Heart left ventricle (tissue), 16 donors: ENCODE results near the gene SPACDR. TPM values are rescaled to one million over a fixed set of nuclear protein-coding genes. Genes with fewer than 3 reads are reported as not detected.

Experiments
- ATAC-seq, 4 donors: fragments of 200-7000 bp; cut with Tn5 transposase; one replicate each; pipeline ENCODE4 v1.9.1; 2020 to 2022; ENCODE audit warnings: moderate library complexity in 4 of 4, mild to moderate bottlenecking in 3 of 4, moderate number of reproducible peaks in 1 of 4
- DNase-seq, 5 donors: peaks; one replicate each; pipeline ENCODE4 v3.0.0-alpha.2; 2020
- H3K27ac ChIP-seq, 12 donors: fragments of 200-600 bp; sonication (generic) in 4 of 12; one replicate each; pipeline versions ENCODE4 v1.5.0 to v1.8.0; 2016 to 2022; ENCODE audit warnings: mild to moderate bottlenecking in 2 of 12
- H3K27me3 ChIP-seq, 9 donors: fragments of 200-600 bp; sonication (generic) in 2 of 9; one replicate each; pipeline versions ENCODE4 v1.5.1 to v1.8.0; 2016 to 2022; ENCODE audit warnings: mild to moderate bottlenecking in 3 of 9
- H3K36me3 ChIP-seq, 9 donors: fragments of 200-600 bp; sonication (generic) in 2 of 9; one replicate each; pipeline versions ENCODE4 v1.5.0 to v1.8.0; 2018 to 2022; ENCODE audit warnings: mild to moderate bottlenecking in 2 of 9
- H3K4me1 ChIP-seq, 12 donors: fragments of 200-600 bp; sonication (generic) in 4 of 12; one replicate each; pipeline versions ENCODE4 v1.5.0 to v1.8.0; 2016 to 2022; ENCODE audit warnings: mild to moderate bottlenecking in 3 of 12
- H3K4me3 ChIP-seq, 12 donors: fragments of 200-600 bp; sonication (generic) in 4 of 12; one replicate each; pipeline versions ENCODE4 v1.5.0 to v1.8.0; 2017 to 2022; ENCODE audit warnings: mild to moderate bottlenecking in 9 of 12, moderate library complexity in 4 of 12
- H3K9me3 ChIP-seq, 12 donors: fragments of 200-600 bp; sonication (generic) in 4 of 12; one replicate each; pipeline versions ENCODE4 v1.5.0 to v1.8.0; 2016 to 2022; ENCODE audit warnings: mild to moderate bottlenecking in 1 of 12
- POLR2A ChIP-seq, 2 donors: fragments of 450-650 bp; IDR thresholded peaks; one replicate each; pipeline ENCODE4 v1.6.1; 2017; ENCODE audit warnings: antibody characterized with exemption in 2 of 2, mild to moderate bottlenecking in 2 of 2, moderate library complexity in 2 of 2
- WGBS, 4 donors: extraction: QIAGEN DNeasy Blood & Tissue Kit in 2 of 4; methylation state at CpG; one replicate each; pipeline versions ENCODE4 v1.1.5 to v1.1.7; 2013 to 2018; 5-methylcytosine and 5-hydroxymethylcytosine counted together
- intact Hi-C, 10 donors: fragments of 100-400 bp; cut with DNase I; formaldehyde crosslinking; loops; one replicate each; pipeline versions ENCODE4 v1.11.1 to v1.14.2; 2022
- polyA plus RNA-seq, 2 donors: library from polyadenylated mRNA; stranded (reverse); fragments of 200-250 nt; gene quantifications; one replicate each; pipeline ENCODE4 v1.2.3, GENCODE V29; 2013
- total RNA-seq, 9 donors: library from RNA; depleted of rRNA in 2 of 9; stranded (reverse); fragments of >200 nt in 2 of 9; fragmentation: NEBNext Ultra II Directional in 3 of 9; extraction: Animal tissue kit (Norgen Biotek cat#: 25700) in 3 of 9; gene quantifications; one replicate each; pipeline versions ENCODE4 v1.1.0 to v1.2.4, GENCODE V29; 2016 to 2023
- TF ChIP-seq, protein P1 (sequence below), 12 donors: fragments of 200-600 bp; sonication (generic) in 4 of 12; IDR thresholded peaks; one replicate each; pipeline versions ENCODE4 v1.5.0 to v1.8.0; 2018 to 2022; ENCODE audit warnings: antibody characterized with exemption in 12 of 12, mild to moderate bottlenecking in 5 of 12
- donor health status: ischemic (EF 13 %, LVEDD 7.1; RV severe dilation, severe dysfunction).
- donor health status: healthy with polysubstance abuse.
- donor health status: DM: no; HTN: yes; CAD: no.
- donor health status: DM: no; HTN: no; CAD: no.
- donor health status: ischemic (EF 25% LVEDD 6.9; RV normal size, moderate dysfunction).
- donor health status: ischemic (EF 25% LVEDD 5.7; RV mildly dilated, moderate dysfunction).
- donor health status: healthy.
- donor health status: DM: yes; HTN: yes; CAD: no.
- donor health status: ischemic (EF 35%, LVEDD 5.7; RV mildly dilated, moderate dysfunction).
- donor health status: nonischemic (EF 11% LVEDD 7.7; RV severe dilation, severe dysfunction).
- donor health status: DM: yes; HTN: yes; CAD: no.
- donor health status: PGD.
- donor health status: ischemic (EF 29% LVEDD 5.4; RV normal size, mild dysfunction).
- donor health status: nonischemic (EF 23%, LVEDD 6.1; RV moderate dilation, normal function).

Gene SPACDR
- total and polyA plus RNA-seq, 11 donors: 0.27 to 0.78 (median 0.61) TPM; not detected in 4

DNA sequence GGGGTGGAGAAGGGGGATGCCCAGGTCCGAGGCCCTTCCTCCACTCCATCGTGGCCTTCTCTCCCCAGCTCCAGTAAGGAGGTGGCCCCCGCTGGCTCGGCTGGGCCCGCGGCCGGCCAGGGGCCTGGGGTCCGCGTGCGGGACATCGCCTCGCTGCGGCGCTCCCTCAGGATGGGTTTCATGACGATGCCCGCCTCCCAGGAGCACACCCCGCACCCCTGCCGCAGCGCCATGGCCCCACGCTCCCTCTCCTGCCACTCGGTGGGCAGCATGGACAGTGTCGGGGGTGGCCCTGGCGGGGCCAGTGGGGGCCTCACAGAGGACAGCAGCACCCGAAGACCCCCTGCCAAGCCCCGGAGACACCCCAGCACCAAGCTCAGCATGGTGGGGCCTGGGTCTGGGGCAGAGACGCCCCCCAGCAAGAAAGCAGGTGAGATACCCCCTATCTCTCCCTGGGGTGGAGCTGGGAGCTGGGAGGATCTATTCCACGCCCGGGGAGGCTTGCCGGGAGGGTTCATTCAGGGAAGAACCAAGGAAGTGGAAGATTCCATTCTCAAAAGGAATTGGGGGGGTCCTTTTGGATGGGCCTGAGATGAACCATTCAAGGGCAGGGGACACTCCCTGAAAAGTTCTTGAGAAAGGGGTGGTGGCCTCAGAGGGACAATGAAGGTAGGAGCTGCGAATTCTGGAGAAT lies 22.8 kb upstream of the SPACDR start:
- peak in 1 of 5 donors; percentile 13 for DNase-seq
- 82 to 88% (median 86%) methylated on average over 27 to 30 of the region's 30 CpGs for WGBS, 4 donors

DNA sequence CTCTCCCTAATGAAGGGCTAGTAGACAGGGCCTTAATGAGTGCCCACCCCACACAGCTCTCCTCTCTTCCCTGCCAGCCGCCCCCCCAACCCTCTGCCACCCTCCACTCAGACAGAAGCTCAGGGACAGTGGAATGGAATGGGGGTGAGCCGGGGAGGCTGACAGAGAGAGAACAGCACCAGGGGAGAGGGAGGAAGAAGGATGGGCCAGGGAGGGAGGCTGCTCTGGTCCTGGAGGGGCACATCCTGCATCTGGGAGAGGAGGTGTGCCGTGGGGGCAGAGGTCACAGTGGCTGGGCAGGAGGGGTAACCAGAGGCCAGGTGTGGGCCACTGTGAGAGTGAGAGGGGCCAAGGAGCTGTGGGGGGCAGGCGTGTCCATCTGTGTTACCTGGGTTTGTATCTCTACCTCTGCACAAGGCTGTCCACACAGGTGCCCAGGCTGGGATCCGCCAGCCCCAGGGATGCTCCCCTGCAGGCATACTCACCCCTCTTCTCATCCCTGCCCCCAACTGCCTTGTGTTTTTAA lies 22.1 kb upstream of the SPACDR start:
- Histone ChIP-seq H3K27me3 (no peaks in the 10 kb centered on the region), H3K4me3 (no peak overlapping the region), H3K9me3 (no peaks in the 10 kb centered on the region), H3K4me1 (peaks cover 0 to 27% (median 7%) of the 10 kb centered on the region in 12 donors), H3K27ac (no peak overlapping the region), H3K36me3 (no peaks in the 10 kb centered on the region)
- 86 to 92% (median 89%) methylated on average over 5 of the region's 5 CpGs for WGBS, 4 donors
- ATAC-seq (no peak), DNase-seq (peak in 1 of 5 donors; percentile 21)
- intact Hi-C loops: loop anchor here in 1 of 10 donors (5.0 kb wide), 1 partner anchor 51 kb away; the partner anchor contains the start of gene AGFG2
- TF ChIP-seq, protein P1, sequence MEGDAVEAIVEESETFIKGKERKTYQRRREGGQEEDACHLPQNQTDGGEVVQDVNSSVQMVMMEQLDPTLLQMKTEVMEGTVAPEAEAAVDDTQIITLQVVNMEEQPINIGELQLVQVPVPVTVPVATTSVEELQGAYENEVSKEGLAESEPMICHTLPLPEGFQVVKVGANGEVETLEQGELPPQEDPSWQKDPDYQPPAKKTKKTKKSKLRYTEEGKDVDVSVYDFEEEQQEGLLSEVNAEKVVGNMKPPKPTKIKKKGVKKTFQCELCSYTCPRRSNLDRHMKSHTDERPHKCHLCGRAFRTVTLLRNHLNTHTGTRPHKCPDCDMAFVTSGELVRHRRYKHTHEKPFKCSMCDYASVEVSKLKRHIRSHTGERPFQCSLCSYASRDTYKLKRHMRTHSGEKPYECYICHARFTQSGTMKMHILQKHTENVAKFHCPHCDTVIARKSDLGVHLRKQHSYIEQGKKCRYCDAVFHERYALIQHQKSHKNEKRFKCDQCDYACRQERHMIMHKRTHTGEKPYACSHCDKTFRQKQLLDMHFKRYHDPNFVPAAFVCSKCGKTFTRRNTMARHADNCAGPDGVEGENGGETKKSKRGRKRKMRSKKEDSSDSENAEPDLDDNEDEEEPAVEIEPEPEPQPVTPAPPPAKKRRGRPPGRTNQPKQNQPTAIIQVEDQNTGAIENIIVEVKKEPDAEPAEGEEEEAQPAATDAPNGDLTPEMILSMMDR (IDR thresholded peaks at IDR 0.05): no peak
- no peak for TF ChIP-seq POLR2A (IDR thresholded peaks at IDR 0.05)

More for the DNA sequence above, 22.8 kb upstream of the SPACDR start:
- Histone ChIP-seq H3K27ac (no peak overlapping the region), H3K9me3 (no peaks in the 10 kb centered on the region), H3K4me1 (peaks cover 0 to 27% (median 7%) of the 10 kb centered on the region in 12 donors), H3K36me3 (no peaks in the 10 kb centered on the region), H3K27me3 (no peaks in the 10 kb centered on the region), H3K4me3 (no peak overlapping the region)
- intact Hi-C loops: loop anchor here in 1 of 10 donors (5.0 kb wide), 1 partner anchor 50 kb away; the partner anchor contains the start of gene AGFG2
- TF ChIP-seq, protein P1 (IDR thresholded peaks at IDR 0.05): no peak
- TF ChIP-seq POLR2A (IDR thresholded peaks at IDR 0.05): no peak
- ATAC-seq: no peak

DNA sequence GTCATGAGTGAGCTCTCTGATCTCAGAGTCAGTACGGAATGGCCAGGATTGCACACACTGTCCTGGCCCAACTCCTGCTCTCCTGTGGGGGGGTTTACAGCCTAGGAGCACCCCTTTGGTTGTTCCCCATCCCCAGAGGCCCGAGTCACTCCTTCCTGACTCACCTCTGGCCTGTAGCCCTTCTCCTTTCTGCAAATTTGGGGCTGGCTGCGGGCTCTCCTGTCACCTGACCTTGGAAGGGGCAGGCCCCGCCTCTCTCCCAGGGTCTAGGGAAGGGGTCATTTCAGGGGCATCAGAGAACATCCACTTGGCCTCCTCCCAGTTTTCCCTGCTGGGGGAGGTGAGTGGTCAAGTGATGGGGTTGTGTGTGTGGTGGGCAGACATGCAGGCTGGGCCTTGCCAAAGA lies 21.4 kb upstream of the SPACDR start:
- Histone ChIP-seq H3K9me3 (no peaks in the 10 kb centered on the region), H3K27ac (no peak overlapping the region), H3K36me3 (no peaks in the 10 kb centered on the region), H3K4me3 (no peak overlapping the region), H3K27me3 (no peaks in the 10 kb centered on the region), H3K4me1 (peaks cover 0 to 27% (median 7%) of the 10 kb centered on the region in 12 donors)
- ATAC-seq (peak in 1 of 4 donors; percentile 21), DNase-seq (no peak)
- intact Hi-C loops: loop anchor here in 1 of 10 donors (5.0 kb wide), 1 partner anchor 52 kb away; the partner anchor contains the start of gene AGFG2
- TF ChIP-seq, protein P1 (IDR thresholded peaks at IDR 0.05): no peak
- TF ChIP-seq POLR2A (IDR thresholded peaks at IDR 0.05): no peak
- WGBS, 4 donors: 56 to 75% (median 60%) methylated on average over 4 of the region's 4 CpGs

DNA sequence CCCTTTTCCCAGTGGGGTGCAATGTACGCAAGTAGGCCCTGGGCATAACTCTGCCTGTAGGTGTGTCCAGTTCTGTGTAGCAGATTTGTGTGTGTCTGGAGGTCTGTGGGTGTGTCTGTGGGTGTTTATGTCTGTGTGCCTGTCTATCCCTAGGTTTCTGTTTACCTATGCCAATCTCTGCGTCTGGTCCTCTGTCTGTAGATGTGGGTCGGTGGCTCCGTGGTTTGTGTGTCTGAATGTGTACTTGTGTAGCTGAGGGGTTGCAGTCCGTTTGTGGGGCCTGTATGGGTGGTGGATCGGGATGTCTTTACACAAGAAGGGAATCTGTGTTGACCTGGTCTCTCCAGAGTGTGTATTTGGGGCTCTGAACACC lies 20.6 kb upstream of the SPACDR start:
- WGBS, 4 donors: 92 to 97% (median 93%) methylated on average over 6 of the region's 6 CpGs
- Histone ChIP-seq H3K27ac (peak overlapping the region in 1 of 12 donors; percentile 56), H3K4me1 (peaks cover 0 to 28% (median 8%) of the 10 kb centered on the region in 12 donors), H3K4me3 (no peak overlapping the region), H3K36me3 (no peaks in the 10 kb centered on the region), H3K9me3 (no peaks in the 10 kb centered on the region), H3K27me3 (no peaks in the 10 kb centered on the region)
- no peak for ATAC-seq
- no peak for DNase-seq
- TF ChIP-seq POLR2A (IDR thresholded peaks at IDR 0.05): no peak
- TF ChIP-seq, protein P1 (IDR thresholded peaks at IDR 0.05): no peak
- intact Hi-C loops: loop anchor here in 3 of 10 donors (5.0 kb wide), 3 partner anchors 53 to 73 kb away; partner anchors contain the start of gene AGFG2 (in 1 of the 3)
